NB4 (cell line): Measurements from ENCODE around the gene GSC2.

Source experiments
- DNase-seq: peaks from one replicate; pipeline ENCODE4 v3.0.0; 2010; ENCODE audit warnings: low read depth
- H3K4me3 ChIP-seq: one replicate; pipeline ENCODE4 v1.5.1; 2011; ENCODE audit warnings: mild to moderate bottlenecking, low read depth, low read length, moderate library complexity
- MAX ChIP-seq: IDR thresholded peaks from 2 replicates; pipeline ENCODE4 v1.6.1; 2011; ENCODE audit warnings: low read depth, low read length
- MYC ChIP-seq: IDR thresholded peaks from 2 replicates; pipeline ENCODE4 v1.6.1; 2011; ENCODE audit warnings: low read depth, low read length
- POLR2A ChIP-seq: IDR thresholded peaks from 2 replicates; pipeline ENCODE4 v1.6.1; 2011; ENCODE audit warnings: mild to moderate bottlenecking; ENCODE audit not compliant: insufficient read length; ENCODE audit errors: extremely low read depth
- TF ChIP-seq, protein P1 (sequence below): IDR thresholded peaks from one replicate; pipeline ENCODE4 v1.5.1; 2012; ENCODE audit warnings: low read depth, low read length

The GSC2 gene

DNA sequence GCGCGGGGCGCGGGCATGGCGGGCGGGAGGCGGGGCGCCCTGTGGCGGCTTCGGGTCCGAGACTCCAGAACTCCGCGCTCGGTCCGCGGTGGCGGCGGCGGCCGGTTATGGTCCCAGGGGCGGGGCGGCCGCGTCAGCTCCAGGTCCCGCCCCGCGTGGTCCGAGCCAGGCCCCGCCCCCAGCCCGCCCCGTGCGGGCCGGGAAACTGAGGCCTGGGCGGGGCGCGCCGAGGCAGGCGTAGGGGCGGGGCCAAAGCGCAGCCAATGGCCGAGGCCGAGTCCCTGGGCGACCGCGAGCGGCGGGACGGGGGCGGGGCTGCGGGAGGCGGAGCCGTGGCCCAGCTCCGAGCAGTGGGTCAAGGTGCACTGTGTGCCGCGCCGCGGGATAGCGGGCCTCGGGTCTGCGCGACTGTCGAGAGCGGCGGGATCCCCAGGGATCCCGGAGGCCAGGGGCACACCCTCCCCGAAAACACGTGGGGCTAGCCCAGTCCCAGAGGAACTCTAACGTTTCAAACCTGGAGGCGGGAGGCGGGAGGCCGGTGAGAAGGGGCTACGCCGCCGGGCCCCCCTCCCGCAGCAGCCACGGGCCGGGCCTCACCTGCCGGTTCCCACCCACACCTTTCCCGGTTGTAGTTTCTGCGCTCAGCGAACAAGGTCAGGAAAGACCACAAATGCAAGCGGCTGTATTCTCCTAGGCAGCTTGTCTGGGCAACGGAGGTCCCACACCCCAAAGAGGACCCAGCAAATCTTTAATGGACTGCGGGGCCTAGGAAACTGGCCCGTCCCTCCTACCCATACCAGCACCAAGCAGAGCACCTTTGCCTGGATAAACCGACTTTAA is 28.8 kb upstream of the GSC2 start, which contains the start of gene SLC25A1:
Gene SLC25A1, minus strand, starts transcription at position 80 of the 840 bp plus-strand sequence. Its CDS starts 63 bp downstream, at position 17.
- TF ChIP-seq POLR2A: no peak
- peak; percentile 40; the same call in 1 of the 2 replicates for TF ChIP-seq MAX
- no peak for TF ChIP-seq MYC
- TF ChIP-seq, protein P1, sequence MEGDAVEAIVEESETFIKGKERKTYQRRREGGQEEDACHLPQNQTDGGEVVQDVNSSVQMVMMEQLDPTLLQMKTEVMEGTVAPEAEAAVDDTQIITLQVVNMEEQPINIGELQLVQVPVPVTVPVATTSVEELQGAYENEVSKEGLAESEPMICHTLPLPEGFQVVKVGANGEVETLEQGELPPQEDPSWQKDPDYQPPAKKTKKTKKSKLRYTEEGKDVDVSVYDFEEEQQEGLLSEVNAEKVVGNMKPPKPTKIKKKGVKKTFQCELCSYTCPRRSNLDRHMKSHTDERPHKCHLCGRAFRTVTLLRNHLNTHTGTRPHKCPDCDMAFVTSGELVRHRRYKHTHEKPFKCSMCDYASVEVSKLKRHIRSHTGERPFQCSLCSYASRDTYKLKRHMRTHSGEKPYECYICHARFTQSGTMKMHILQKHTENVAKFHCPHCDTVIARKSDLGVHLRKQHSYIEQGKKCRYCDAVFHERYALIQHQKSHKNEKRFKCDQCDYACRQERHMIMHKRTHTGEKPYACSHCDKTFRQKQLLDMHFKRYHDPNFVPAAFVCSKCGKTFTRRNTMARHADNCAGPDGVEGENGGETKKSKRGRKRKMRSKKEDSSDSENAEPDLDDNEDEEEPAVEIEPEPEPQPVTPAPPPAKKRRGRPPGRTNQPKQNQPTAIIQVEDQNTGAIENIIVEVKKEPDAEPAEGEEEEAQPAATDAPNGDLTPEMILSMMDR: no peak
- H3K4me3 ChIP-seq: peak within 1 kb of the TSS; percentile 49
- peak; percentile 88 for DNase-seq

- peak; percentile 66 for DNase-seq
- TF ChIP-seq POLR2A (no peak), MYC (no peak), MAX (0 out of 2 replicates have a peak, but pooled peaks have one; percentile 6)
- TF ChIP-seq, protein P1: no peak
- H3K4me3 ChIP-seq: peak overlapping the region; percentile 49
Observed at GRCh38 chr22:19178065-19178656, 28.1 kb upstream of the GSC2 start.

GRCh38 chr22:19177164-19178064 is 27.3 kb upstream of the GSC2 start:
- H3K4me3 ChIP-seq: peak overlapping the region; percentile 49
- no peak for DNase-seq
- TF ChIP-seq, protein P1: no peak
- TF ChIP-seq MAX (no peak), POLR2A (no peak), MYC (no peak)

DNA sequence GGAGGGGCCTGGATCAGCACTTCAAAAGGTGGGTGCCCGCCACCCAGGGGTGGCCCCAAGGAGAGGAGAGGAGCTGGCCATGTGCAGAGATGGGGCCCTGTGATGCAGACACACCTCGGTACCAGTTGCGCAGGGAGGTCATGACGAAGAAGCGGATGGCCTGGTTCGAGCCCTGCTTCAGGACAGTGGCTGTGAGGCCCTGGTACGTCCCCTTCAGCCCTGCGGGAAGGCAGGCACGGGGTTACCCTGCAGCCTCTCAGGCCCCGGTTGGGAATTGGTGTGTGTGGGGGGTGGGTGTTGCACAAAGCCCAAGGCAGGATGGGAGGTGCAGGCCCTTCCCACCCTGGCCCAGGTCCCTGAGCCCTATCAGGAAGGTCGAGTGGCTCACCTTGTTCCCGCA is 26.6 kb upstream of the GSC2 start:
- no peak for TF ChIP-seq POLR2A
- no peak for TF ChIP-seq MYC
- no peak for TF ChIP-seq MAX
- H3K4me3 ChIP-seq: no peak overlapping the region
- DNase-seq: peak; percentile 28

GRCh38 chr22:19176175-19176643 is 26.1 kb upstream of the GSC2 start:
- no peak overlapping the region for H3K4me3 ChIP-seq
- no peak for DNase-seq
- TF ChIP-seq, protein P1: no peak
- TF ChIP-seq MYC (no peak), MAX (no peak), POLR2A (no peak)
